ENCODE data around the gene MCU.

GRCh38 chr10:72796538-72796937 is 104.6 kb downstream of the MCU start:
- no peak for TF ChIP-seq EZH2 (IDR thresholded peaks at IDR 0.05; ENCODE audit: borderline replicate concordance, low read depth, low read length, poor library complexity, severe bottlenecking)
- TF ChIP-seq, protein P1, sequence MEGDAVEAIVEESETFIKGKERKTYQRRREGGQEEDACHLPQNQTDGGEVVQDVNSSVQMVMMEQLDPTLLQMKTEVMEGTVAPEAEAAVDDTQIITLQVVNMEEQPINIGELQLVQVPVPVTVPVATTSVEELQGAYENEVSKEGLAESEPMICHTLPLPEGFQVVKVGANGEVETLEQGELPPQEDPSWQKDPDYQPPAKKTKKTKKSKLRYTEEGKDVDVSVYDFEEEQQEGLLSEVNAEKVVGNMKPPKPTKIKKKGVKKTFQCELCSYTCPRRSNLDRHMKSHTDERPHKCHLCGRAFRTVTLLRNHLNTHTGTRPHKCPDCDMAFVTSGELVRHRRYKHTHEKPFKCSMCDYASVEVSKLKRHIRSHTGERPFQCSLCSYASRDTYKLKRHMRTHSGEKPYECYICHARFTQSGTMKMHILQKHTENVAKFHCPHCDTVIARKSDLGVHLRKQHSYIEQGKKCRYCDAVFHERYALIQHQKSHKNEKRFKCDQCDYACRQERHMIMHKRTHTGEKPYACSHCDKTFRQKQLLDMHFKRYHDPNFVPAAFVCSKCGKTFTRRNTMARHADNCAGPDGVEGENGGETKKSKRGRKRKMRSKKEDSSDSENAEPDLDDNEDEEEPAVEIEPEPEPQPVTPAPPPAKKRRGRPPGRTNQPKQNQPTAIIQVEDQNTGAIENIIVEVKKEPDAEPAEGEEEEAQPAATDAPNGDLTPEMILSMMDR (conservative IDR thresholded peaks at IDR 0.05; ENCODE audit: low read depth, low read length), result no peak

Measured in A673 (cell line).